NCI-H1092 treated with DMSO at 0.1 percent for 48 hours (cell line): ENCODE results near the gene SDHAF3.

Experiments
- DNase-seq: peaks from one replicate; lab custom pipeline; 2025; lab: John Stamatoyannopoulos, UW

The SDHAF3 gene

GRCh38 chr7:97219237-97219636 lies 101.7 kb downstream of the SDHAF3 start:
- no peak for DNase-seq

- DNase-seq: no peak
Measured at GRCh38 chr7:97224316-97224715, 106.8 kb downstream of the SDHAF3 start.

GRCh38 chr7:97226541-97226940 lies 109.0 kb downstream of the SDHAF3 start:
- no peak for DNase-seq
